Activated naive CD8-positive, alpha-beta T cell treated with anti-CD3 and anti-CD28 coated beads, Interleukin-2, amount 50 U/mL, for 24 hours (primary cell): ENCODE results near the gene KRT78.
"Not testable (repeated sequence)": the region's sequence is repeated elsewhere in the genome, so short reads cannot be mapped to it uniquely, and the experiment has no call there.

ENCODE experiments used
- ATAC-seq: fragments of 150-1000 bp; cut with Tn5 transposase; one replicate; pipeline ENCODE4 v1.10.0; 2021
- DNase-seq: peaks from one replicate; pipeline ENCODE4 v3.0.0; 2021
- H3K27ac Mint-ChIP-seq: one replicate; pipeline ENCODE4 v1.8.0; 2021; ENCODE audit warnings: mild to moderate bottlenecking, mixed read lengths
- H3K27me3 Mint-ChIP-seq: one replicate; pipeline ENCODE4 v1.8.0; 2021; ENCODE audit warnings: mixed read lengths
- H3K36me3 Mint-ChIP-seq: one replicate; pipeline ENCODE4 v1.8.0; 2021; ENCODE audit warnings: low read depth, mixed read lengths
- H3K4me1 Mint-ChIP-seq: one replicate; pipeline ENCODE4 v1.8.0; 2021; ENCODE audit warnings: mixed read lengths
- H3K4me3 Mint-ChIP-seq: one replicate; pipeline ENCODE4 v1.8.0; 2021; ENCODE audit warnings: mild to moderate bottlenecking, moderate library complexity, mixed read lengths
- H3K9me3 Mint-ChIP-seq: one replicate; pipeline ENCODE4 v1.8.0; 2021; ENCODE audit warnings: mixed read lengths

KRT78 gene

GRCh38 chr12:52857500-52857899, 8.7 kb upstream of the KRT78 start:
- ATAC-seq (no peak), DNase-seq (no peak)
- H3K9me3 Mint-ChIP-seq = no peaks in the 10 kb centered on the region
- no peaks in the 10 kb centered on the region for H3K4me1 Mint-ChIP-seq
- no peaks in the 10 kb centered on the region for H3K36me3 Mint-ChIP-seq
- no peak overlapping the region for H3K4me3 Mint-ChIP-seq
- no peak overlapping the region for H3K27ac Mint-ChIP-seq
- H3K27me3 Mint-ChIP-seq = peaks cover 6% of the 10 kb centered on the region

DNA sequence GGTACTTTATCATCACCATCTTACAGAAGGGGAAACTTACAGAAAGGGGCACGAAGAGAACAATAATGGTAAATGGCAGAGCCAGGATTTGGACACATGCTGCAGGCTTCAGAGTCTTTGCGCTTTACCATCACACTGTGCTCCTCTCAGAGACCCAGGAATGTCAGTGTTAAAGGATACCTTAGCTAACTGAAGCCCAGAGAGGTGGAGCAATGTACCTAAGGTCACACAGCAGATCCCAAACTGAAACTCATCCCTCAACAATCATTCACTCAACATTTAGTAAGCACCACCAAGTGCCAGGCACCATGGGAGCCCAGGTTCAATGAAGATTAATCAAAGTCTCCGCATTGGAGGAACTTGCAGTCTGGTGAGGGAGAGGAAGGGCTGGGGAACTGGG, 8.0 kb upstream of the KRT78 start:
- no peaks in the 10 kb centered on the region for H3K4me1 Mint-ChIP-seq

DNA sequence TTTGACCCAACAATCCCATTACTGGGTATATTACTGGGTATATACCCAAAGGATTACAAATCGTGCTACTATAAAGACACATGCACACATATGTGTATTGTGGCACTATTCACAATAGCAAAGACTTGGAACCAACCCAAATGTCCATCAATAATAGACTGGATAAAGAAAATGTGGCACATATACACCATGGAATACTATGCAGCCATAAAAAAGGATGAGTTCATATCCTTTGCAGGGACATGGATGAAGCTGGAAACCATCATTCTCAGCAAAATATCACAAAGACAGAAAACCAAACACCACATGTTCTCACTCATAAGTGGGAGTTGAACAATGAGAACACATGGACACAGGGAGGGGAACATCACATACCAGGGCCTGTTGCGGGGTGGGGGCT, 7.3 kb upstream of the KRT78 start:
- H3K36me3 Mint-ChIP-seq, H3K4me3 Mint-ChIP-seq, ATAC-seq, H3K27me3 Mint-ChIP-seq, DNase-seq, H3K27ac Mint-ChIP-seq, H3K9me3 Mint-ChIP-seq, H3K4me1 Mint-ChIP-seq: not testable (repeated sequence)

More for the DNA sequence above, 8.0 kb upstream of the KRT78 start:
- DNase-seq (no peak), ATAC-seq (no peak)
- Mint-ChIP-seq H3K27ac (no peak overlapping the region), H3K9me3 (no peaks in the 10 kb centered on the region), H3K27me3 (peaks cover 6% of the 10 kb centered on the region), H3K36me3 (no peaks in the 10 kb centered on the region), H3K4me3 (no peak overlapping the region)

- Mint-ChIP-seq H3K36me3 (no peaks in the 10 kb centered on the region), H3K4me1 (peaks cover 11% of the 10 kb centered on the region), H3K27me3 (peaks cover 6% of the 10 kb centered on the region), H3K9me3 (no peaks in the 10 kb centered on the region), H3K27ac (no peak overlapping the region), H3K4me3 (no peak overlapping the region)
- ATAC-seq (no peak), DNase-seq (no peak)
Measured at GRCh38 chr12:52851787-52852186, 3.0 kb upstream of the KRT78 start.

DNA sequence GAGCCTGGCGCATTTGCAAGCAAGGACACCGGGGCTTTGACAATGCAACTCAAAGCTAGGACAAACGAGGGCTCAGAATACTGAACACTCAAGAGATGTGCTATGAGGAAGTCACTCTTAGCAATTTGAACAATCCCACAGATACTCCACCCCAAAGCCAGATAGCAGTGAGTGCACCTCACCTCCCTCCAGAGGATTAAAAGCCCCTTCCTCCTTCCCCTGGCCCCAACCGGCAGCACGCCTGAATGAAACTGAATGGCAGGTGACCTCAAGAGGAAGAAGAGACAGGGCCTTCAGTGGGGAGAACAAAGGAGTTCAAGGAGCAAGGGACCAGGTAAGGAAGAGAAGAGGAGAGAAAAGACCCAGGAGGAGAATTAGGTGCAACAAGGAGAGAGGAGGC, 1.9 kb upstream of the KRT78 start:
- H3K36me3 Mint-ChIP-seq = no peaks in the 10 kb centered on the region
- no peak for DNase-seq

GRCh38 chr12:52849511-52849910, 717 bp upstream of the KRT78 start:
- Mint-ChIP-seq H3K27ac (no peak overlapping the region), H3K27me3 (peaks cover 12% of the 10 kb centered on the region), H3K36me3 (no peaks in the 10 kb centered on the region), H3K4me3 (no peak overlapping the region), H3K4me1 (peaks cover 15% of the 10 kb centered on the region), H3K9me3 (no peaks in the 10 kb centered on the region)
- ATAC-seq (no peak), DNase-seq (no peak)

More for the DNA sequence above, 1.9 kb upstream of the KRT78 start:
- no peak overlapping the region for H3K4me3 Mint-ChIP-seq
- H3K9me3 Mint-ChIP-seq = no peaks in the 10 kb centered on the region
- ATAC-seq = no peak
- no peak overlapping the region for H3K27ac Mint-ChIP-seq
- peaks cover 15% of the 10 kb centered on the region for H3K4me1 Mint-ChIP-seq
- H3K27me3 Mint-ChIP-seq = peaks cover 12% of the 10 kb centered on the region

DNA sequence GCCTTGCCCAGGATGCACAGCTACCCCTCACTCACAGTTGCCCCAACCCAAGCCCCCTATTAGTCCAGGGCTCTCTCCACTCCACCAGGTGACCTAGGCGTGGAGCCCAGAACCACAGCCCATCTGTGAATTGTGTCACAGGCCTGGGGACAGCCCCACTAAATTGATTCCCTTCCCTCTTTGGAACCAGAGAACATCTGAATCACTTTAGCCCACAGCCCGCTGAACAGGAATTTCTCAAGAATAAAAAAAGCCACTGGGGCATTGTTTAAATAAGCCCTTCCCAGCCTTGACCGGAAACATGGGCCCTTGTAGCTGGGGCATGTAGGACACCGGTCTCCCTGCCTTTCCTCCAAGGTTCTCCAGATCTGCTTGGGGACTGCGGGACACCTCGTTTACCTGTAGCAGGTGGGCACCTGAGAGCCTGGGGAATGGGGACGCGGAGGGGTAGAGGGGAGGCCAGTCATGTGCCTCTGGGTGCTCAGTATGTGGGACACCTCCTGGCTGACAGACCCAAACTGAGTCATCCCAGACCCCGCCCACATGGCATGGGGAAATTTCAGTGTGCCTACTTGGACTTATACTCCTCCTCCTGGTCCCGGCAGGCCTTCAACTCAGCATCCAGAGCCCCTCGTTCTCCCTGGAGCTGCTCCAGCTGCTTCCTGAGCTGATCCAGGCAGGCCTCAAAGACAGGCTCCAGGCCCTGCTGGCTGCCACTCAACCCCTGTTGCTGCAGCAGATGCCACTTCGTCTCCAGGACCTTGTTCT, 1.3 kb downstream of the KRT78 start:
- no peaks in the 10 kb centered on the region for H3K36me3 Mint-ChIP-seq
- ATAC-seq (peak; percentile 66), DNase-seq (no peak)
- peaks cover 9% of the 10 kb centered on the region for H3K27me3 Mint-ChIP-seq
- H3K4me3 Mint-ChIP-seq = no peak overlapping the region
- H3K9me3 Mint-ChIP-seq = no peaks in the 10 kb centered on the region
- H3K4me1 Mint-ChIP-seq = peaks cover 16% of the 10 kb centered on the region
- H3K27ac Mint-ChIP-seq = no peak overlapping the region

DNA sequence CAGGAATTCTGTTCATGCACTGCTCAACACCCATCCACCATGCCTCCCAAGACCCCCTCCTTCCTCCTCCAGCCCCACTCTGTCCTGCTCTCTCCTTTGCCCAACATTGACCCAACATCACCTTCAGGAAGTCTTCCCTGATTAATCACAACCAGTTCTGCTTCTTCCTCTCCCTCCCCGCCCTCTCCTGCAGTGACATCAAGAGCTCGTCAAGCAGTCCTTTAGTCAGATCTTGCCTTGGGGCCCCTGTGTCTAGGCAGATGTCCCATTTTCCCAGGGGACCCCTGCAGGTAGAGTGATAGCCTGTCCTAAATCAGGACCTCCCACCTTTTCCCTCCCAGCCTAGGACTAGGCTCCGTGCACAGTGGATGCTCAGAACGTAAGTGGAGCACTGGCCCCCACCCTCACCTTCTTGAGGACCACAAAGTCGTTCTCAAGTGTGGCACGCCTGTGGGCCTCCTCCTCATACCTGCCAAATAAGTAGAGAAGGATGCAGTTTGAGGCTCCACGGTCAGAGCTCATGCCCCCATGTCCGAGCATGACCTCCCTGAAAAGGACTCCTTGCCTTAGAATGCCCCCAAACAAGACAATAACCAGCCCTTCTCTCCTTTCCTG, 2.3 kb downstream of the KRT78 start:
- peaks cover 21% of the 10 kb centered on the region for H3K4me1 Mint-ChIP-seq
- DNase-seq (no peak), ATAC-seq (no peak)
- peak overlapping the region; percentile 7 for H3K27ac Mint-ChIP-seq
- H3K27me3 Mint-ChIP-seq = peaks cover 9% of the 10 kb centered on the region
- no peak overlapping the region for H3K4me3 Mint-ChIP-seq
- no peaks in the 10 kb centered on the region for H3K9me3 Mint-ChIP-seq
- H3K36me3 Mint-ChIP-seq = no peaks in the 10 kb centered on the region

DNA sequence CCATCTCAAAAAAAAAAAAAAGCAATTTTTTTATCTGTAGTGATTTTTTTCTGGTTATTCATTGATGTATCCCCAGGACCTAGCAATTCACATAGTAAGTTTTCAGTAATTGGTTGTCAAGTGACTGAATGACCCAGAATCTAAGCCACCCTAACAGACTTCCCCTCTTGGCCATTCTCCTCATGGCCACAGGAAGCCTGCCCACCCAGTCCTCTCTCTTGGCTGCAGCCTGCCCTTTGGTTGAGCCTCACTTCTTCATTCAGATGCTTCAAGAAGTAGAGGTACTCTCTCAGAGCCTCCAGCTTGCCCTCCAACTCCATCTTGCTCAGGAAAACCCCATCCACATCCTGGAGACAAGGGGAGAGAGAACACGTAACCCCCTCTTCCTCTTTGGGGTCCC, 2.8 kb downstream of the KRT78 start:
- H3K27ac Mint-ChIP-seq = no peak overlapping the region
- peaks cover 21% of the 10 kb centered on the region for H3K4me1 Mint-ChIP-seq
- no peaks in the 10 kb centered on the region for H3K36me3 Mint-ChIP-seq
- H3K9me3 Mint-ChIP-seq = no peaks in the 10 kb centered on the region
- ATAC-seq (no peak), DNase-seq (no peak)
- H3K27me3 Mint-ChIP-seq = peaks cover 9% of the 10 kb centered on the region
- H3K4me3 Mint-ChIP-seq = no peak overlapping the region

- Mint-ChIP-seq H3K9me3 (no peaks in the 10 kb centered on the region), H3K4me3 (no peak overlapping the region), H3K36me3 (no peaks in the 10 kb centered on the region), H3K27ac (no peak overlapping the region), H3K27me3 (peaks cover 9% of the 10 kb centered on the region), H3K4me1 (peaks cover 21% of the 10 kb centered on the region)
- ATAC-seq = no peak
- no peak for DNase-seq
Measured at GRCh38 chr12:52844386-52844785, 4.4 kb downstream of the KRT78 start.

DNA sequence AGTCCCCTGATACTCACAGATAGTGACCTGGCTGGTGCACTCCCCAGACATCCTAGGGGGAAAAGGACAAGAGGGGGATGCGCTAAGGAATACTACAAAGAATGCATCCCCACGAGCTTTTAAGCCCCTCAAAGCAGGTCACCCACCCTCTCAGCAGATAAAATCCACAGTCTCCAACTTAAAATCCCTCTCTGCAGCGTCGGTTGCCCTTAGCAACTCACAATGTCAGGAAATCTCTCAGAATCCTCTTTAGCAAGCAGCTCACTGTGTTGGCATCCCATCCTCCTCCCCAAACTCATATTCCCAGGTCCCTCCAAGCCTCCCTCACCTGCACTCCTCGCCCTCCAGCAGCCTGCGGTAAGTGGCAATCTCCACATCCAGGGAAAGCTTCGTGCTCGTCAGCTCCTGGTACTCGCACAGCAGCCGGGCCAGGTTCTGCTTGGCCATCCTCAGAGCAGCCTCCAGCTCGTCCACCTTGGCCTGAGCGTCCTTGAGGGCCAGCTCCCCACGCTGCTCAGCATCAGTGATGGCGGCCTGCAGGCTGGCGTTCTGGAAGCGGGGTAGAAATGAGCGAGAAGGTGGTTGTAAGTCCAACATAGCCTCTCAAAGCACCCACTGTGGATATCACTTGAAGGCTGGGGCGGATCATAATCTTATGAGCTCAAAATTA, 9.2 kb downstream of the KRT78 start:
- Mint-ChIP-seq H3K4me1 (peaks cover 51% of the 10 kb centered on the region), H3K9me3 (no peaks in the 10 kb centered on the region), H3K36me3 (no peaks in the 10 kb centered on the region), H3K27me3 (peaks cover 4% of the 10 kb centered on the region), H3K4me3 (no peak overlapping the region), H3K27ac (peak overlapping the region; percentile 23)
- no peak for DNase-seq
- ATAC-seq = no peak

DNA sequence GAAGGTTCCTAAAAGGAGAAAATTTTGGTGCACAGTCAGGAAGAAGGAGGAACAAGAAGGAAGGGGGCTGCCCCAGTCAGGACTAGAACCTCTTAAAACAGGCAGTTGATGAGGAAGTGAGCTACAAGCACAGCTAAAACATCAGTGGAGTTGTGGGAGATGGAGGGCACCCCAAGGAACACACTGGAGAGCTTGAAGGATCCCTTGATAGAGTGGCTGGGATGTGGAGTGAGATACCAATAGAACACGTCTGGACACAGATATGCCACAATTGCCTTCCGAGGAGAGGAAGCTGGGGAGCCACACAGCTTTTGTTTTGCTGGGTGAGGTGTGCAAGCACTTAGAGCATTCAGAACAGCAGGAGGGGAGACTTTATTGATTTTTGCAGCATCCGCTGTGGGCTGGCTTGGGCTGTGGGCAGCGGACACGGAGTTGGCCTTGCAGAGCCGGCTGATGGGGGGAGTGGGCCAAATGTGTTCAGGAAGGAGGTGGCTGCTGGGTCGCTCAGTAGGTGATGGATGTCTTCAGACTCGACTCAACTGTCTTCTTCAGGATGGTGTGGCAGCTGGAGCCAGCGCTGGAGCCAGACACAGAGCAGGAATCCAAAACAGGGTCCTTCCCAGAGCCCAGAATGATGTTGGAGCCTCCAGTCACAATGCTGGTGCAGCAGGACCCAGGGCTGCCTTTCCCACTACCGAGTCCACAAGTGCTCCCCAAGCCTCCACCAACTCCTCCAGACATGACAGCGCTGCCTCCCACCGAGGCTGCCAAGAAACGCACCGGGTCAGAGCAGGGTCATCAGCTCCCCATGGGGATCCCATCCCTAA, 10.0 kb downstream of the KRT78 start:
- no peak for DNase-seq
- Mint-ChIP-seq H3K4me1 (peaks cover 51% of the 10 kb centered on the region), H3K27ac (peak overlapping the region; percentile 3), H3K36me3 (no peaks in the 10 kb centered on the region), H3K27me3 (peaks cover 4% of the 10 kb centered on the region), H3K4me3 (no peak overlapping the region), H3K9me3 (no peaks in the 10 kb centered on the region)
- ATAC-seq = no peak

GRCh38 chr12:52837781-52838608, 10.8 kb downstream of the KRT78 start:
- H3K9me3 Mint-ChIP-seq = no peaks in the 10 kb centered on the region
- peaks cover 51% of the 10 kb centered on the region for H3K4me1 Mint-ChIP-seq
- no peak for ATAC-seq
- no peaks in the 10 kb centered on the region for H3K36me3 Mint-ChIP-seq
- peak overlapping the region; percentile 90 for H3K27ac Mint-ChIP-seq
- H3K27me3 Mint-ChIP-seq = peaks cover 4% of the 10 kb centered on the region
- DNase-seq = no peak
- H3K4me3 Mint-ChIP-seq = no peak overlapping the region

- peak; percentile 14 for DNase-seq
- ATAC-seq = no peak
Measured at GRCh38 chr12:52837413-52837741, 11.4 kb downstream of the KRT78 start.

More at GRCh38 chr12:52837413-52837741, 11.4 kb downstream of the KRT78 start:
- no peaks in the 10 kb centered on the region for H3K9me3 Mint-ChIP-seq
- peaks cover 48% of the 10 kb centered on the region for H3K4me1 Mint-ChIP-seq
- H3K27ac Mint-ChIP-seq = peak overlapping the region; percentile 90
- H3K36me3 Mint-ChIP-seq = no peaks in the 10 kb centered on the region
- H3K27me3 Mint-ChIP-seq = peaks cover 4% of the 10 kb centered on the region
- H3K4me3 Mint-ChIP-seq = peak overlapping the region; percentile 32
